PC-9 (cell line): ENCODE data around the gene CALHM2. TPM values are rescaled to one million over a fixed set of nuclear protein-coding genes. Genes with fewer than 3 reads are reported as not detected.

Source experiments
- BruUV-seq: library from RNA; stranded (reverse); fragments of 400-500 nt; replicated peaks from 2 replicates; lab custom pipeline; 2021; lab: Mats Ljungman, UMichigan
- CTCF ChIA-PET: fragments of 300-600 bp; sonication (Branson Sonifier 250); formaldehyde crosslinking; loops from one replicate; lab custom pipeline; 2022; ENCODE audit warnings: antibody characterized with exemption; lab: Charles Lee
- POLR2A ChIA-PET: fragments of 300-600 bp; sonication (Branson Sonifier 250); formaldehyde crosslinking; loops from one replicate; lab custom pipeline; 2022; ENCODE audit warnings: antibody characterized with exemption; ENCODE audit not compliant: unreplicated experiment; lab: Charles Lee
- DNase-seq, 2 experiments: peaks; one replicate each; pipeline versions ENCODE4 v3.0.0 to v3.0.0-alpha.2; 2015 to 2022; ENCODE audit warnings: mixed read lengths in 1 of 2
- H2AFZ ChIP-seq: fragments of 200-600 bp; sonication (generic); 2 replicates; pipeline ENCODE4 v1.8.1; 2017; ENCODE audit warnings: antibody characterized with exemption
- H3F3A ChIP-seq: fragments of 200-600 bp; sonication (generic); 2 replicates; pipeline ENCODE4 v1.8.1; 2017; ENCODE audit warnings: antibody characterized with exemption, mild to moderate bottlenecking, low read depth; ENCODE audit not compliant: insufficient read depth
- H3K27ac ChIP-seq: fragments of 200-600 bp; sonication (generic); 2 replicates; pipeline ENCODE4 v1.6.1; 2016; ENCODE audit warnings: mixed run types
- H3K27me3 ChIP-seq: fragments of 200-600 bp; sonication (generic); 2 replicates; pipeline ENCODE4 v1.6.1; 2016; ENCODE audit warnings: low read depth, mixed run types; ENCODE audit not compliant: insufficient read depth
- H3K36me3 ChIP-seq: fragments of 200-600 bp; sonication (generic); 2 replicates; pipeline ENCODE4 v1.6.1; 2016; ENCODE audit warnings: low read depth, mixed run types
- H3K4me1 ChIP-seq: fragments of 200-600 bp; sonication (generic); replicated peaks from 2 replicates; pipeline ENCODE4 v1.6.1; 2016; ENCODE audit warnings: mixed run types; ENCODE audit not compliant: insufficient read depth
- H3K4me2 ChIP-seq: fragments of 200-600 bp; sonication (generic); 2 replicates; pipeline ENCODE4 v1.6.1; 2017; ENCODE audit warnings: mixed run types
- H3K4me3 ChIP-seq: fragments of 200-600 bp; sonication (generic); 2 replicates; pipeline ENCODE4 v1.6.1; 2016; ENCODE audit warnings: mixed run types
- H3K79me2 ChIP-seq: fragments of 200-600 bp; sonication (generic); 2 replicates; pipeline ENCODE4 v1.6.1; 2017; ENCODE audit warnings: low read depth, mixed run types
- H3K9me2 ChIP-seq: fragments of 200-600 bp; sonication (generic); 2 replicates; pipeline ENCODE4 v1.8.1; 2017; ENCODE audit warnings: mild to moderate bottlenecking; ENCODE audit not compliant: insufficient read depth
- H3K9me3 ChIP-seq: fragments of 200-600 bp; sonication (generic); 2 replicates; pipeline ENCODE4 v1.8.1; 2016; ENCODE audit warnings: low read depth; ENCODE audit not compliant: insufficient read depth
- H4K20me1 ChIP-seq: fragments of 200-600 bp; sonication (generic); 2 replicates; pipeline ENCODE4 v1.8.1; 2017; ENCODE audit not compliant: insufficient read depth
- EZH2 ChIP-seq: fragments of 200-600 bp; sonication (generic); IDR thresholded peaks from 2 replicates; pipeline ENCODE4 v1.8.0; 2017; ENCODE audit warnings: antibody characterized with exemption, low read depth
- intact Hi-C: fragments of 100-400 bp; cut with micrococcal nuclease; formaldehyde crosslinking; loops from one replicate; pipeline ENCODE4 v1.10.0; 2022; ENCODE audit not compliant: unreplicated experiment
- total RNA-seq: library from RNA; stranded (reverse); gene quantifications from 2 replicates; pipeline ENCODE4 v1.2.3, GENCODE V29; 2021
- TF ChIP-seq, protein P1 (sequence below): fragments of 200-600 bp; sonication (generic); conservative IDR thresholded peaks from 2 replicates; pipeline ENCODE4 v1.6.1; 2017; ENCODE audit warnings: mixed run types, antibody characterized with exemption, mild to moderate bottlenecking, moderate library complexity

Gene CALHM2
- total RNA-seq, 1 experiment from 2014 or later: 54.1 TPM

DNA sequence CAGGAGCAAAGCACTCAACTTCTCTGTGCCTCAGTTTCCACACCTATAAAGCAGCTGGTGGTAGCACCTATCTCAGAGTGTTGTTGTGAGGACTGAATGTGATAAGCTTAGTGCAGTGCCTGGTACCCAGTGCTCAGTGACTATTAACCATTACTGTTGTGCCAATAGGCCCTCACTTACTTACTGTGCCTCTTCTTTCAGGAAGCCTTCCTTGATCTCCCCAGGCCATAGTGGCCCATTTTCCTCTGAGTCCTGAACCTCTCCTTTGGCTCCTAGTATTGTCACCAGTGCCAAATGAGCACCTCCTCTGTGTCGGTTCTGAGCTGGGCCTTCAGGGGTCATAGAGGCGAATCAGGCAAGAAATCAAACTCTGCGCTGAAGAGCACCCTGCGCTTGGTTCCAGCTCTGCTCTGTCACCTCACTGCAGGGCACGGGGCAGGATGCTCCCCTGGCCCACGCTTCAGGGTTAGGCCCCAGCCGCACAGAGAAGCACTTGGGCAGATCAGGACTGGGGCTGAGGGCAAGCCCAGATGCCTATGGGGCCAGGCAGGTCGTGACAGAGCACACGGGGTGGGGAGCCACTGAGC lies 4.0 kb upstream of the CALHM2 start:
- Histone ChIP-seq H3K4me3 (no peak overlapping the region), H3K9me3 (no peaks in the 10 kb centered on the region), H4K20me1 (no peaks in the 10 kb centered on the region), H3K4me1 (peaks cover 20% of the 10 kb centered on the region), H3F3A (peaks cover 6% of the 10 kb centered on the region; the same call in 1 of the 2 replicates), H2AFZ (no peak overlapping the region), H3K79me2 (peaks cover 6% of the 10 kb centered on the region), H3K4me2 (no peak overlapping the region), H3K36me3 (no peaks in the 10 kb centered on the region), H3K27me3 (no peaks in the 10 kb centered on the region), H3K9me2 (no peaks in the 10 kb centered on the region), H3K27ac (no peak overlapping the region)
- ChIA-PET CTCF (no interaction called here), POLR2A (no interaction called here)
- intact Hi-C loops: no loop called here
- TF ChIP-seq EZH2: no peak
- TF ChIP-seq, protein P1, sequence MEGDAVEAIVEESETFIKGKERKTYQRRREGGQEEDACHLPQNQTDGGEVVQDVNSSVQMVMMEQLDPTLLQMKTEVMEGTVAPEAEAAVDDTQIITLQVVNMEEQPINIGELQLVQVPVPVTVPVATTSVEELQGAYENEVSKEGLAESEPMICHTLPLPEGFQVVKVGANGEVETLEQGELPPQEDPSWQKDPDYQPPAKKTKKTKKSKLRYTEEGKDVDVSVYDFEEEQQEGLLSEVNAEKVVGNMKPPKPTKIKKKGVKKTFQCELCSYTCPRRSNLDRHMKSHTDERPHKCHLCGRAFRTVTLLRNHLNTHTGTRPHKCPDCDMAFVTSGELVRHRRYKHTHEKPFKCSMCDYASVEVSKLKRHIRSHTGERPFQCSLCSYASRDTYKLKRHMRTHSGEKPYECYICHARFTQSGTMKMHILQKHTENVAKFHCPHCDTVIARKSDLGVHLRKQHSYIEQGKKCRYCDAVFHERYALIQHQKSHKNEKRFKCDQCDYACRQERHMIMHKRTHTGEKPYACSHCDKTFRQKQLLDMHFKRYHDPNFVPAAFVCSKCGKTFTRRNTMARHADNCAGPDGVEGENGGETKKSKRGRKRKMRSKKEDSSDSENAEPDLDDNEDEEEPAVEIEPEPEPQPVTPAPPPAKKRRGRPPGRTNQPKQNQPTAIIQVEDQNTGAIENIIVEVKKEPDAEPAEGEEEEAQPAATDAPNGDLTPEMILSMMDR: no peak
- BruUV-seq: no TSS peak
- no peak for DNase-seq

DNA sequence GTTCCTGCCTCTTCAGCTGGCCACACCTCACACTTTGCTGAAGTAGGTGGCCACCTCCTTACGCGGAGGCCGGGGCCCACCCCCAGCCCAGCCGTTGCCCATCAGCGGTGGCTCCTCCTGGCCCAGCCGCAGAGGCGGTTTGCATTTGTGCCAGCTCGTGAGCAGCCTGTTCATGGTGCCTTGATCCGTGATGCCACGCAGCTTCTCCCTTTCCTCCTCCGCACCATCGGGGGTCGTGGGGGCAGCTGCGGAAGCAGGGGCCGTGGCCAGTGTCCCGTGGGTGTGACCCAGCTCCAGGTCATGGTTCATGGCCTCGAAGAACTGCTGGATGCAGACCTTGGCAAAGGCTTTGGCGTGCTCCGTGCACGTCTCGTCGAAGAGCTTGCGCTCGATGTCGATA lies 3.1 kb upstream of the CALHM2 start:
- Histone ChIP-seq H4K20me1 (no peaks in the 10 kb centered on the region), H3K27me3 (no peaks in the 10 kb centered on the region), H2AFZ (no peak overlapping the region), H3K4me2 (no peak overlapping the region), H3K9me3 (no peaks in the 10 kb centered on the region), H3K4me3 (no peak overlapping the region), H3K27ac (no peak overlapping the region), H3F3A (peaks cover 15% of the 10 kb centered on the region), H3K79me2 (peaks cover 14% of the 10 kb centered on the region), H3K4me1 (peaks cover 27% of the 10 kb centered on the region), H3K9me2 (no peaks in the 10 kb centered on the region), H3K36me3 (no peaks in the 10 kb centered on the region)
- TF ChIP-seq EZH2: no peak
- TF ChIP-seq, protein P1: no peak
- BruUV-seq: no TSS peak
- ChIA-PET POLR2A (no interaction called here), CTCF (interaction anchor here (0.5 kb wide), 1 partner anchor 413 kb away, joined by 4 read pairs; no protein-coding TSS in a partner anchor)
- DNase-seq: no peak
- intact Hi-C loops: no loop called here

DNA sequence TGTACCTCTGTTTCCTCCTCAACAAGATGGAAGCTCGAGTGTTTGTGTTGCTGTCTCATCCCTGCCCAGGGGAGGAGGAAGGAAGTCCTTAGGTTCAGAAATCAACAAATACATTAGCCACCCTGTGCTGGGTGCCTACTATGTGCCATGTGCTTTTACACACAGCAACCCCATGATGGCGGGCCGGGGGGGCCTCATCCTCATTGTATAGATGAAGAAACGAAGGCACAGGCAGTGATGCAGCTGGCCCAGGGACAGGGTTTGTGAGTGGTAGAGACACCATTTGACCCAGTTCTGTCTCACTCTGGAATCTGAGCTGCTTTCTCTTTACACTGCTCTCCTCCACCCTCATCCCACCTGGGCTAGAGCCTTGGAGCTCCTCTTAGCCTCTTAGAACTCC lies 1.9 kb upstream of the CALHM2 start:
- H3K27me3 ChIP-seq: no peaks in the 10 kb centered on the region
- H3K9me2 ChIP-seq: no peaks in the 10 kb centered on the region
- H3K27ac ChIP-seq: no peak overlapping the region
- no peaks in the 10 kb centered on the region for H3K36me3 ChIP-seq
- peaks cover 39% of the 10 kb centered on the region for H3K4me1 ChIP-seq
- BruUV-seq: no TSS peak
- H3K4me2 ChIP-seq: peak overlapping the region; percentile 49
- no peak for DNase-seq
- H4K20me1 ChIP-seq: no peaks in the 10 kb centered on the region
- intact Hi-C loops: no loop called here
- H3K4me3 ChIP-seq: no peak overlapping the region
- H2AFZ ChIP-seq: no peak overlapping the region
- ChIA-PET CTCF (no interaction called here), POLR2A (no interaction called here)
- peaks cover 26% of the 10 kb centered on the region for H3K79me2 ChIP-seq
- H3K9me3 ChIP-seq: no peaks in the 10 kb centered on the region
- H3F3A ChIP-seq: peaks cover 16% of the 10 kb centered on the region
- TF ChIP-seq, protein P1: no peak
- no peak for TF ChIP-seq EZH2
